GM20431 (cell line): ENCODE measurements around the gene WDR26.

Source experiments
- in situ Hi-C: fragments of 300-500 bp; cut with MseI, MboI; formaldehyde crosslinking; loops from one replicate; pipeline ENCODE4 v1.15.0; 2020; ENCODE audit warnings: low sequenced_read_pairs; ENCODE audit not compliant: unreplicated experiment

Gene WDR26

DNA sequence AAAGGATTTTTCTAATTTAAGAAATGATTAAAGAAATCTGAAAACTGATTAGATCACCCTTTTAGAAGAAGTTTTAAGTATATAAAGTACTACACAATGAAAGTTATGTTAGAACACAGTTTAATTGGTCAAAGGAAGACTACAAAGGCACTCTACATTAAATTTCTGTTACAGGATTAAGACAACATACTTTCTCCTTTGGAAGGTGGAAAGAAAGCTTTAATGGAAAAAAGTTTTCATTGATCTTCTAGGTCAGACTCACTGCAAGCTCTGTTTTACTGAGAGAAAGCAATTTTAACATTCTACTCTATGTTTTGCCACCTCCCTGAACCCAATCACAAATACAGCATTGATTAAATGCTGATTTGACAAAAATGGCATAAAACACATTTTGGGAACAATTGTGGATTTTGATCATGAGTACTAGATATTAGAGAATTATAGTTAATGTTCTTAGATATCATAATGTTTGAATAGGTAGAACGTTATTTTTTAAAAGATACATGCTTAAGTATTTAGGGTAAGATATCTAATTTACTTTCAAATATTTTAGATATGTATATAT lies 32.0 kb downstream of the WDR26 start:
- in situ Hi-C loops: no loop called here

GRCh38 chr1:224399887-224400286 lies 34.7 kb downstream of the WDR26 start:
- in situ Hi-C loops: no loop called here

- in situ Hi-C loops: no loop called here
Observed at GRCh38 chr1:224393294-224393693, 41.3 kb downstream of the WDR26 start.

- in situ Hi-C loops: no loop called here
Observed at GRCh38 chr1:224392411-224393249, 42.0 kb downstream of the WDR26 start.

DNA sequence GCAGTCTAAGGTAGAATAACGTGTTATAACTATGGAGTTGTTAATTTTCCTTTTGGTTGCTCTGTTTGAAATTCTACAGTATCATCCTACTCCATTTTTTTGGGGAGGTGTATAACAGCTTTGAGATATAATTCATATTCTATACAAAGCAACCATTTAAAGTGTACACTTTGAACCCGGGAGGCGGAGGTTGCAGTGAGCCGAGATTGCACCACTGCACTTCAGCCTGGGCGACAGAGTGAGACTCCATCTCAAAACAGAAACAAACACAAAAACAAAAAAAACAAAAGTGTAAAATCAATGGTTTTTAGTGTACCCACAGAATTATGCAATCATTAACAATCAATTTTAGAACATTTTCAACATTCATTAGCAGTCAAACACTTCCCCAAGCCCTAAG lies 44.1 kb downstream of the WDR26 start:
- in situ Hi-C loops: no loop called here

- in situ Hi-C loops: no loop called here
Observed at GRCh38 chr1:224387943-224388342, 46.7 kb downstream of the WDR26 start.

GRCh38 chr1:224387302-224387912 lies 47.2 kb downstream of the WDR26 start:
- in situ Hi-C loops: no loop called here

DNA sequence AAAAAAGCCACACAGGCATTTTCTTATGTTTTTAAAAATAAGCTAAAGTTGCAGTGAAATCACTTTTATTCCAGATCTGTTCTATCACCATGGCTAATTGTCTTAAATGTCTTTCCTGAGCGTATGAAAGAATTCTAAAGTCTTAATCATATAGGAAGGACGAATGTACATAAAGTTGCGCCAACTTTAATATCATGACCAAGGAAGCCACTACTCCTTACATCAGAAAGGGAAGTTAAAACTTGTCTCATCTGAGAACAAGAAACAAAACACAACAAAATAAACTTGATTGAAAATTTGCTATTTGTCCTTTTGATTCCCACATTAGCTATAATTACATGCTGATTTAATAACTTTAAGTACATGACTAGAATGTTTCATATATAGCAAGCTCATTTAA lies 51.4 kb downstream of the WDR26 start:
- in situ Hi-C loops: no loop called here

DNA sequence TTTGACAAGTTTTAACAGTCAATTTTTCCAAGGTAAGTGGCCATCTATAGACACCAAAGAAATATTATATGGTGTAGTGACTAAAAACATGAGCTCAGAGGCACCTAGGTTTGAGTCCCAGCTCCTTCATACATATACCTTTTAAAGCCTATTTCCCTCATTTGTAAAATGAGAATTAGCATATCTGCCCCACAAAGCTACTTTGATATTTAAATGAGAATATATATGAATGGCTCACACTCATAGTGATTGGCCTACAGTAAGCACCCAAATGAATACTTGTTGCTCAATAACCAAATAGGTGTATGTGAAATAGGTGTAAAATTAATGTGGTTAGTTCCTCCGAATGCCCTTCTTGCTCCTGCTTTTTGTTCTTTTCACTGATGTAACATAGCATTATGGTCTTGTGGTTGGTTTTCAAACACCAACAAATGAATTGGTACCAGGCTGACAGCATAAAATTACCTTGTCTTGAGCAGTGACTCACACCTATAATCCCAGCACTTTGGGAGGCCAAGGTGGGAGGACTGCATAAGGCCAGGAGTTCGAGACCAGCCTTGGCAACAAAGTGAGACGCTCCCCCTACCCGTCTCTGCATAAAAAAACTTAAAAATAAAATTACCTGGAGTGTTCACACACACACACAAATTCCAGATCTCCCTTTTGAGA lies 52.6 kb downstream of the WDR26 start:
- in situ Hi-C loops: no loop called here

GRCh38 chr1:224380003-224380402 lies 54.6 kb downstream of the WDR26 start:
- in situ Hi-C loops: no loop called here

- in situ Hi-C loops: no loop called here
Observed at GRCh38 chr1:224378855-224379631, 55.6 kb downstream of the WDR26 start.

- in situ Hi-C loops: no loop called here
Observed at GRCh38 chr1:224377676-224378006, 57.0 kb downstream of the WDR26 start.

DNA sequence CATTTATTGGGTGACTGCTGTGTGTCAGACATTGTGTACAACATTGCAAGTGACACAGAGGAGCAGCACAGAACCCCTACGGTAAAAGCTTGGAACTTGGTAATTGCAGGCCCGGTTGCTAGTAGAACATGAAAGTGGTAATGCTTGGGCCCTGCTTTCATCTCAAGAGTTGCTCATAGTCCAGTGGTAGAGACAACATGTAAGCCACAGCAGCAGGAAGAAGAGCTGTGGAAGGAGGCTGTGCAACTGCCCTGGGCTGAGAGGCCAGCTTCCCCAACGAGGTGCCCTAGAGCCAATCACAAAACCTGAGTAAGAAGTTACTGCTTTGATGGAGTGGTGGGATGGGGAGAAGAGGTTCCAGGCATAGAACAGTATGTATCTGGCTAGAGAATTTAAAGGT lies 59.5 kb downstream of the WDR26 start:
- in situ Hi-C loops: no loop called here

DNA sequence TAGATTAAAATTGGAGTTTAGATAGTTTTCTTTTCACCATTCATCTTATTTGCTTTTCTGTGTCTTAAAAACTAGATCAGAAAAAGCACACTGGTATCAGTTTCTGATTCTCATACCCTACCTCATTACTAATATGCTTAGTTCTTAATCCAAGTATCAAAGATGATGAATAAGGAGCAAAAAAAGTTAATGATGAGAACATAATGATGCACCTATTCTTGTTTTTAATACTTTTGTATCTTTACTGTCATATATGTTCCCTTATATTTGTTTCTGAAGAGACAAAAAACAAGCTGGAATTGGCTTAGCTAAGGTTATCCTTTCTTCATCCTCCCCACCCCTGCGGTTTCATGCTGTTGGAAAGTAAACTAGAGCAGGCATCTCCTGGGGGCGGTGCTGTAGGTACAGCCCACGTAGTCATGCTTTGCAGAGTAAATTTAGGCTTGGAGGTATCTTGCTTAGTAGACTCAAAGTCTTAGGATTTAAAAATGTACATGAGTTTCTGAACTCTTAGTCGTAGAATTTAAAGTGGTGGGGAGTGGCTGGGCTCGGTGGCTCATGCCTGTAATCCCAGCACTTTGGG lies 61.5 kb downstream of the WDR26 start:
- in situ Hi-C loops: no loop called here

DNA sequence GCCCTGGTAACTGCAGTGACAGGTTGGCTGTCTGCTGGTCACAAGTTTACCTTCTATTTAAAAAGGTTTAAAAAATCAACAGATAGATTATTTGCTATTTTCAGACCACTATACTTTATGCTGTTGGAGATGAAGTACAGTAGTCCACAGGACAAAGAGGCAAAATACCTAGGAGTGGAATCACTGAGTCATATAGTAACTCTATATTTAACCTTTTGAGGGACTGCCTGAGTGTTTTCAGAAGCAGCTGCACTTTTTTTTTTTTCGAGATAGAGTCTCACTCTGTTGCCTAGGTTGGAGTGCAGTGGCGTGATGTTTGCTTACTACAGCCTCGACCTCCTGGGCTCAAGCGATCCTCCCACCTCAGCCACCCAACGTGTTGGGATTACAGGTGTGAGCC lies 66.2 kb downstream of the WDR26 start:
- in situ Hi-C loops: no loop called here

DNA sequence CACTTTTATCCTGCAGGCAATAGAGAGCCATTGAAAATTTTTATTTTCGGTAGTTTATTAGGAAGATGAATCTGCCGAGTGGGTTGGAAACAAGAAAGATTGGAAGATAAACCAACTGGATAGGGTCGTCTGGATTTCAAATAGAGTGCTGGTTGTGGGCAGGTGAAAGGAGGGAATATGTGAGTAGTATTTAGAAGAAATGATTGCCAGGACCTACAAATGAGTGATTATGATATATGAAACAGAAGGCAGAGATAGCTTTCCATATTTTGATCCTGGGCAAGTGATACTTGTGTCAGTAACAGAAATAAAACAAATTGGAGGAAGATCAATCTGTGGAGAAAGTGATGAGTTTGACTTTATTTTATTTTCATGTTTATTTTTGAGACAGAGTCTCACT lies 75.4 kb downstream of the WDR26 start:
- in situ Hi-C loops: no loop called here

DNA sequence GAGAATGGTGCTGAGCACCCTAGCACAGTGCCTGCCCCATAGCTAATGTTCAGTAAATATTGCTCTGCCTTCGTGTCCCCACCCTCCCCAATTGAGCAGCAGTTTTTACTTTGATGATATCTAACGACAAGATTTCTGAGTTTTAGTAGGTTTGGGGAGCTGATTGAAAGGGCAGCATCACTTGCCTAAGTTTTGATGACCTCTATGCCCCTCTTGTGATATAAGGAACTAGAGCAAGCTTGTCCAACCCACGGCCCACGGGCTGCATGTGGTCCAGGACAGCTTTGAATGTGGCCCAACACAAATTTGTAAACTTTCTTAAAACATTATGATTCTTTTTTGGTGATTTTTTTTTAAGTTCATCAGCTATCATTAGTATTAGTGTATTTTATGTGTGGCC lies 76.4 kb downstream of the WDR26 start:
- in situ Hi-C loops: no loop called here

DNA sequence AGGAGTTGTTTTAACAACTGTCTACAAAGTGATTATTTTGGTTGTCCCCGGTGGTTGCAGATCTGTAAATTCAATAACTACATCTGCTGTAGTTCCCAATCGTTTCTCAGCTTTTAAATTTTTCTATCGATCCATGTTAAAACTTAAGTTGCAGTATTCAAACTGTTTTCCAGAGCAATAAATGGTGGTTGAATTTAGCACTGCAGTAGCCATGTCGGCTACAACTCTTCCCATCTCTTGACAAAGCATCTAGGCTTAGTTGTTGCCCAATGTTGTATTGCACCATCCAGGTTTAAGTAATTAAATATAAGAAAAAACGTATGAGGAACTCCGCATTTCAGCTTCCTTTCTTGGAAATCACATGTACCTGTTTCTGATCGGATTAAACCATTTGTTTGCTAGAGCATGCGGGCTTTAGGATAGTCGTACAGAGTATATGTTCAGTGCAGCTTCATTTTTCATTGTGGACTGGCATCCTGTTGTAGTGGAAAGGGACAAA lies 76.9 kb downstream of the WDR26 start:
- in situ Hi-C loops: no loop called here

- in situ Hi-C loops: no loop called here
Observed at GRCh38 chr1:224356685-224357625, 77.6 kb downstream of the WDR26 start, which contains the start of gene CNIH4. TSS of gene CNIH4 (plus strand) at chr1:224356879. CDS start at chr1:224356925, 46 bp downstream.
